CD4-positive, alpha-beta T cell (primary cell): ENCODE measurements around the gene DQX1. TPM values are rescaled to one million over a fixed set of nuclear protein-coding genes. Genes with fewer than 3 reads are reported as not detected.

Source experiments
- ATAC-seq: fragments of 200-7000 bp; cut with Tn5 transposase; one replicate; pipeline ENCODE4 v1.10.0; 2022; ENCODE audit warnings: mild to moderate bottlenecking; ENCODE audit not compliant: poor library complexity
- CTCF ChIA-PET: fragments of 350-600 bp; sonication (Branson Sonifier 250); formaldehyde crosslinking; loops from one replicate; lab custom pipeline; 2021; ENCODE audit warnings: antibody characterized with exemption, inconsistent platforms; lab: Charles Lee
- POLR2A ChIA-PET: fragments of 350-600 bp; sonication (Branson Sonifier 250); formaldehyde crosslinking; loops from one replicate; lab custom pipeline; 2021; ENCODE audit warnings: antibody characterized with exemption, inconsistent platforms; lab: Charles Lee
- DNase-seq, 14 experiments: peaks; one replicate each; pipeline ENCODE4 v3.0.0-alpha.2; 2013 to 2020; ENCODE audit warnings: mixed read lengths in 2 of 14
- H3K27ac ChIP-seq, 2 donors: one replicate each; pipeline versions ENCODE4 v1.5.1 to v1.7.0; 2013; ENCODE audit warnings: low read length in 2 of 2, low read depth in 1 of 2, mild to moderate bottlenecking in 1 of 2
- H3K27me3 ChIP-seq, 2 experiments: 1 replicate in 1 of 2; 2 replicates in 1 of 2; pipeline versions ENCODE4 v1.6.1 to v1.7.0; 2013; ENCODE audit warnings: low read length in 2 of 2, control low read depth in 1 of 2, mild to moderate bottlenecking in 1 of 2, moderate library complexity in 1 of 2; ENCODE audit not compliant: insufficient read depth in 2 of 2, control insufficient read depth in 1 of 2
- H3K36me3 ChIP-seq: one replicate; pipeline ENCODE4 v1.6.1; 2013; ENCODE audit warnings: low read length, control low read depth; ENCODE audit not compliant: insufficient read depth
- H3K4me1 ChIP-seq: one replicate; pipeline ENCODE4 v1.6.1; 2013; ENCODE audit warnings: low read length, control low read depth; ENCODE audit not compliant: insufficient read depth
- H3K4me3 ChIP-seq: one replicate; pipeline ENCODE4 v1.5.1; 2013; ENCODE audit warnings: mild to moderate bottlenecking, low read length, moderate library complexity
- H3K9me3 ChIP-seq, 2 experiments: 1 replicate in 1 of 2; 2 replicates in 1 of 2; pipeline versions ENCODE4 v1.6.1 to v1.7.0; 2013; ENCODE audit warnings: low read length in 2 of 2, mild to moderate bottlenecking in 2 of 2, control low read depth in 1 of 2, moderate library complexity in 1 of 2; ENCODE audit not compliant: control insufficient read depth in 1 of 2, insufficient read depth in 1 of 2
- H3K27ac Mint-ChIP-seq: one replicate; pipeline ENCODE4 v1.8.0; 2020; ENCODE audit warnings: mixed read lengths
- H3K27me3 Mint-ChIP-seq: one replicate; pipeline ENCODE4 v1.8.0; 2021; ENCODE audit warnings: mixed read lengths
- H3K36me3 Mint-ChIP-seq: one replicate; pipeline ENCODE4 v1.8.0; 2021; ENCODE audit warnings: low read depth, mixed read lengths
- H3K4me1 Mint-ChIP-seq: one replicate; pipeline ENCODE4 v1.8.0; 2021; ENCODE audit warnings: low read depth, mixed read lengths
- H3K4me3 Mint-ChIP-seq: one replicate; pipeline ENCODE4 v1.8.0; 2020; ENCODE audit warnings: mild to moderate bottlenecking, mixed read lengths
- H3K9me3 Mint-ChIP-seq: one replicate; pipeline ENCODE4 v1.8.0; 2020; ENCODE audit warnings: mixed read lengths
- CTCF ChIP-seq: fragments of 200-600 bp; IDR thresholded peaks from one replicate; pipeline ENCODE4 v1.8.0; 2022; ENCODE audit warnings: antibody characterized with exemption, mild to moderate bottlenecking
- intact Hi-C, 2 experiments: fragments of 100-400 bp; cut with DNase I in 1 of 2; cut with micrococcal nuclease in 1 of 2; formaldehyde crosslinking; loops; one replicate each; pipeline versions ENCODE4 v1.15.1 to v1.9.0; 2023 to 2025; cut with DNase I, micrococcal nuclease
- total RNA-seq, 174 experiments: library from RNA in 2 of 174; stranded (reverse) in 2 of 174; gene quantifications; one replicate each; pipeline ENCODE4 v1.2.3 and lab custom pipeline; 2021 to 2026

DQX1 gene
- total RNA-seq, 2 experiments from 2014 or later: 0.22 TPM; not detected in 1

GRCh38 chr2:74505448-74506246 is 20.4 kb downstream of the DQX1 start:
- CTCF ChIA-PET: interaction anchor here (0.6 to 1.6 kb wide), 3 partner anchors 16 to 26 kb away, joined by 3 to 8 read pairs (median 4); partner anchors contain the start of genes CCDC142 and TTC31
- POLR2A ChIA-PET: interaction anchor here (0.8 kb wide), 1 partner anchor 24 kb away, joined by 3 read pairs; the partner anchor contains the start of genes AUP1 and HTRA2
- no peak overlapping the region for H3K27ac Mint-ChIP-seq

GRCh38 chr2:74504591-74504990 is 21.4 kb downstream of the DQX1 start:
- H3K36me3 ChIP-seq: peaks cover 18% of the 10 kb centered on the region
- H3K27ac ChIP-seq: no peak overlapping the region
- intact Hi-C loops: no loop called here
- no peak for ATAC-seq
- H3K9me3 ChIP-seq: peaks cover 0 to 17% of the 10 kb centered on the region in 2 experiments
- Mint-ChIP-seq H3K27me3 (peaks cover 78% of the 10 kb centered on the region), H3K4me1 (peaks cover 81% of the 10 kb centered on the region), H3K27ac (peak overlapping the region; percentile 18), H3K4me3 (peak overlapping the region; percentile 75), H3K36me3 (peaks cover 37% of the 10 kb centered on the region), H3K9me3 (no peaks in the 10 kb centered on the region)
- H3K4me1 ChIP-seq: peaks cover 57% of the 10 kb centered on the region
- CTCF ChIA-PET: interaction anchor here (0.6 to 2.1 kb wide), 3 partner anchors 17 to 27 kb away, joined by 3 to 7 read pairs (median 4); partner anchors contain the start of genes CCDC142 and TTC31
- peaks cover 49 to 52% of the 10 kb centered on the region in 2 experiments for H3K27me3 ChIP-seq
- H3K4me3 ChIP-seq: no peak overlapping the region
- no peak for TF ChIP-seq CTCF
- no peak for DNase-seq
- POLR2A ChIA-PET: interaction anchor here (0.9 to 1.6 kb wide), 3 partner anchors 9 to 32 kb away, joined by 3 to 5 read pairs (median 3); partner anchors contain the start of gene MRPL53

More at GRCh38 chr2:74505448-74506246, 20.4 kb downstream of the DQX1 start:
- ATAC-seq: no peak
- H3K4me3 Mint-ChIP-seq: peak overlapping the region; percentile 75
- TF ChIP-seq CTCF: no peak
- Histone ChIP-seq H3K9me3 (peaks cover 0 to 17% of the 10 kb centered on the region in 2 experiments), H3K27ac (no peak overlapping the region), H3K27me3 (peaks cover 42 to 46% of the 10 kb centered on the region in 2 experiments), H3K36me3 (peaks cover 18% of the 10 kb centered on the region), H3K4me1 (peaks cover 52% of the 10 kb centered on the region), H3K4me3 (no peak overlapping the region)
- H3K36me3 Mint-ChIP-seq: peaks cover 37% of the 10 kb centered on the region
- no peaks in the 10 kb centered on the region for H3K9me3 Mint-ChIP-seq
- H3K27me3 Mint-ChIP-seq: peaks cover 76% of the 10 kb centered on the region
- no peak for DNase-seq
- intact Hi-C loops: no loop called here
- H3K4me1 Mint-ChIP-seq: peaks cover 73% of the 10 kb centered on the region

- H3K4me1 ChIP-seq: peaks cover 65% of the 10 kb centered on the region
Observed at GRCh38 chr2:74503506-74504475, 22.2 kb downstream of the DQX1 start.

More at GRCh38 chr2:74503506-74504475, 22.2 kb downstream of the DQX1 start:
- Mint-ChIP-seq H3K36me3 (peaks cover 37% of the 10 kb centered on the region), H3K9me3 (no peaks in the 10 kb centered on the region), H3K4me1 (peaks cover 85% of the 10 kb centered on the region), H3K27ac (no peak overlapping the region), H3K4me3 (peak overlapping the region; percentile 75), H3K27me3 (peaks cover 82% of the 10 kb centered on the region)
- ATAC-seq (no peak), DNase-seq (no peak)
- no peak overlapping the region for H3K27ac ChIP-seq
- peak overlapping the region; percentile 53 for H3K4me3 ChIP-seq
- H3K27me3 ChIP-seq: peaks cover 57 to 60% of the 10 kb centered on the region in 2 experiments
- intact Hi-C loops: no loop called here
- ChIA-PET CTCF (interaction anchor here (1.1 to 2.1 kb wide), 3 partner anchors 21 to 325 kb away, joined by 3 to 7 read pairs (median 3); partner anchors contain the start of genes CCDC142, MOB1A and TTC31), POLR2A (interaction anchor here (0.6 to 1.6 kb wide), 8 partner anchors 9 to 306 kb away, joined by 3 to 6 read pairs (median 3); partner anchors contain the start of genes AUP1, C2orf81, CCDC142 and HTRA2)
- peaks cover 18% of the 10 kb centered on the region for H3K36me3 ChIP-seq
- H3K9me3 ChIP-seq: peaks cover 0 to 24% of the 10 kb centered on the region in 2 experiments
- TF ChIP-seq CTCF: no peak
